GM23338 (cell line): Measurements from ENCODE around the gene PRDX6. TPM values are rescaled to one million over a fixed set of nuclear protein-coding genes. Genes with fewer than 3 reads are reported as not detected.

Experiments used
- ATAC-seq: fragments of 200-7000 bp; cut with Tn5 transposase; 3 replicates; pipeline ENCODE4 v1.9.1; 2020
- DNase-seq: peaks from one replicate; pipeline ENCODE4 v3.0.0-alpha.2; 2015; ENCODE audit warnings: low spot score
- H2AFZ ChIP-seq: fragments of 200-600 bp; sonication (generic); 2 replicates; pipeline ENCODE4 v1.8.0; 2016; ENCODE audit warnings: antibody characterized with exemption, mild to moderate bottlenecking, moderate library complexity
- H3F3A ChIP-seq: fragments of 200-600 bp; sonication (generic); replicated peaks from 2 replicates; pipeline ENCODE4 v1.8.0; 2017; ENCODE audit warnings: antibody characterized with exemption, mixed run types, low read depth
- H3K27ac ChIP-seq: fragments of 200-600 bp; sonication (generic); 2 replicates; pipeline ENCODE4 v1.6.1; 2016; ENCODE audit warnings: low read depth
- H3K27me3 ChIP-seq: fragments of 200-600 bp; sonication (generic); 2 replicates; pipeline ENCODE4 v1.8.0; 2016; ENCODE audit warnings: mild to moderate bottlenecking, mixed run types, moderate library complexity; ENCODE audit not compliant: insufficient read depth
- H3K36me3 ChIP-seq: fragments of 200-600 bp; sonication (generic); 2 replicates; pipeline ENCODE4 v1.8.0; 2016; ENCODE audit warnings: mild to moderate bottlenecking; ENCODE audit not compliant: insufficient read depth
- H3K4me1 ChIP-seq: fragments of 200-600 bp; sonication (generic); 2 replicates; pipeline ENCODE4 v1.8.0; 2016; ENCODE audit warnings: mild to moderate bottlenecking, moderate library complexity; ENCODE audit not compliant: insufficient read depth
- H3K4me2 ChIP-seq: fragments of 200-600 bp; sonication (generic); 2 replicates; pipeline ENCODE4 v1.7.1; 2017; ENCODE audit warnings: mixed run types
- H3K4me3 ChIP-seq: fragments of 200-600 bp; sonication (generic); 2 replicates; pipeline ENCODE4 v1.6.1; 2016; ENCODE audit warnings: mixed run types
- H3K79me2 ChIP-seq: fragments of 200-600 bp; sonication (generic); replicated peaks from 2 replicates; pipeline ENCODE4 v1.8.0; 2017; ENCODE audit warnings: mild to moderate bottlenecking; ENCODE audit not compliant: insufficient read depth
- H3K9me2 ChIP-seq: fragments of 200-600 bp; sonication (generic); 2 replicates; pipeline ENCODE4 v1.8.0; 2017; ENCODE audit not compliant: insufficient read depth
- H4K20me1 ChIP-seq: fragments of 200-600 bp; sonication (generic); replicated peaks from 2 replicates; pipeline ENCODE4 v1.8.0; 2017; ENCODE audit warnings: mild to moderate bottlenecking; ENCODE audit not compliant: insufficient read depth
- H3K27ac Mint-ChIP-seq: 2 replicates; pipeline ENCODE4 v1.8.0; 2020; ENCODE audit warnings: inconsistent platforms, mild to moderate bottlenecking, moderate library complexity, mixed read lengths
- H3K27me3 Mint-ChIP-seq: 3 replicates; pipeline ENCODE4 v1.8.0; 2022; ENCODE audit warnings: low read depth, mild to moderate bottlenecking, moderate library complexity, mixed read lengths, inconsistent platforms; ENCODE audit not compliant: insufficient read depth, poor library complexity
- H3K36me3 Mint-ChIP-seq: 3 replicates; pipeline ENCODE4 v1.8.0; 2021; ENCODE audit warnings: low read depth, mild to moderate bottlenecking, inconsistent platforms, moderate library complexity, mixed read lengths
- H3K4me1 Mint-ChIP-seq: 3 replicates; pipeline ENCODE4 v1.8.0; 2020; ENCODE audit warnings: mild to moderate bottlenecking, inconsistent platforms, mixed read lengths
- H3K4me3 Mint-ChIP-seq: 3 replicates; pipeline ENCODE4 v1.8.0; 2021; ENCODE audit warnings: moderate library complexity, mild to moderate bottlenecking, inconsistent platforms, mixed read lengths
- H3K9me3 Mint-ChIP-seq: 3 replicates; pipeline ENCODE4 v1.8.0; 2020; ENCODE audit warnings: moderate library complexity, mild to moderate bottlenecking, inconsistent platforms, mixed read lengths
- EZH2 ChIP-seq: fragments of 200-600 bp; sonication (generic); IDR thresholded peaks from one replicate; pipeline ENCODE4 v1.8.0; 2017; ENCODE audit warnings: antibody characterized with exemption, mild to moderate bottlenecking, low read depth; ENCODE audit not compliant: unreplicated experiment
- EZH2phosphoT487 ChIP-seq: fragments of 200-600 bp; sonication (generic); IDR thresholded peaks from one replicate; pipeline ENCODE4 v1.8.1; 2018; ENCODE audit warnings: antibody characterized with exemption; ENCODE audit not compliant: unreplicated experiment
- JUNB ChIP-seq: IDR thresholded peaks from one replicate; pipeline ENCODE4 v1.6.1; 2016; ENCODE audit warnings: antibody characterized with exemption; ENCODE audit not compliant: unreplicated experiment
- POLR2AphosphoS5 ChIP-seq: IDR thresholded peaks from 2 replicates; pipeline ENCODE4 v1.6.1; 2016; ENCODE audit warnings: antibody characterized with exemption, low read depth
- ZNF114 ChIP-seq: fragments of 250-450 bp; sonication (Bioruptor Pico); IDR thresholded peaks from 2 replicates; pipeline ENCODE4 v1.5.0; 2020; ENCODE audit warnings: mild to moderate bottlenecking, moderate library complexity
- polyA plus RNA-seq: library from polyadenylated mRNA; unstranded; fragments of >200 nt; fragmentation: Nextera tagmentation; extraction: Ambion mirVana; gene quantifications from 2 replicates; pipeline ENCODE4 v1.2.1, GENCODE V29; 2016
- total RNA-seq: library from RNA; depleted of rRNA; stranded (reverse); fragments of >200 nt; shearing (Covaris generic); gene quantifications from 2 replicates; pipeline ENCODE4 v1.2.3, GENCODE V29; 2014
- TF ChIP-seq, protein P1 (sequence below): IDR thresholded peaks from 2 replicates; pipeline ENCODE4 v1.6.1; 2016; ENCODE audit warnings: antibody characterized with exemption
- TF ChIP-seq, protein P2 (sequence below): IDR thresholded peaks from one replicate; pipeline ENCODE4 v1.6.1; 2018; ENCODE audit warnings: antibody characterized with exemption; ENCODE audit not compliant: unreplicated experiment
- TF ChIP-seq, protein P3 (sequence below): fragments of 250-450 bp; sonication (Bioruptor Pico); IDR thresholded peaks from 2 replicates; pipeline ENCODE4 v1.5.0; 2020; ENCODE audit warnings: mild to moderate bottlenecking, moderate library complexity

The PRDX6 gene
- total and polyA plus RNA-seq, 2 experiments from 2014 or later = 516 to 746 TPM

DNA sequence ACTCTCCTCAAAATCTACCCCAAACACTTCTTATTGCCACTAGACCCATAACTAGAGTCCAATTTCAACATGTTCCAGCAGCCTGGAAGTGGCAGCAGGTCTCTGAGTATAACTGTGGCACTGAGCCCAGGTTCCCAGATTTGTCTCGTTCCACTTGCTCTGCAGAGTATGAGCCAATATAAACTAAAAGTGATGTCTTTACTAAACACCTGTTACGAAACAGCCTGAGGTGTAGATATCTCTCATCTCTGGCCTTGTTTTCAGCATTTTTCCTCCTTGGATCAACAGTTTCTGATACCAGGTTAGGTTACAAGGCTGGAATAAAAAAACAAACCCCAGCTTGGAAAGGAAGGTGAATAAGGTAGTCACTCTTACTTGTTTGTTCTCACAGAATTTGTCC is 25.2 kb upstream of the PRDX6 start (continued):
- TF ChIP-seq, protein P1, sequence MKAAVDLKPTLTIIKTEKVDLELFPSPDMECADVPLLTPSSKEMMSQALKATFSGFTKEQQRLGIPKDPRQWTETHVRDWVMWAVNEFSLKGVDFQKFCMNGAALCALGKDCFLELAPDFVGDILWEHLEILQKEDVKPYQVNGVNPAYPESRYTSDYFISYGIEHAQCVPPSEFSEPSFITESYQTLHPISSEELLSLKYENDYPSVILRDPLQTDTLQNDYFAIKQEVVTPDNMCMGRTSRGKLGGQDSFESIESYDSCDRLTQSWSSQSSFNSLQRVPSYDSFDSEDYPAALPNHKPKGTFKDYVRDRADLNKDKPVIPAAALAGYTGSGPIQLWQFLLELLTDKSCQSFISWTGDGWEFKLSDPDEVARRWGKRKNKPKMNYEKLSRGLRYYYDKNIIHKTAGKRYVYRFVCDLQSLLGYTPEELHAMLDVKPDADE = no peak
- no peak for TF ChIP-seq EZH2phosphoT487
- no peak for TF ChIP-seq JUNB
- TF ChIP-seq, protein P2, sequence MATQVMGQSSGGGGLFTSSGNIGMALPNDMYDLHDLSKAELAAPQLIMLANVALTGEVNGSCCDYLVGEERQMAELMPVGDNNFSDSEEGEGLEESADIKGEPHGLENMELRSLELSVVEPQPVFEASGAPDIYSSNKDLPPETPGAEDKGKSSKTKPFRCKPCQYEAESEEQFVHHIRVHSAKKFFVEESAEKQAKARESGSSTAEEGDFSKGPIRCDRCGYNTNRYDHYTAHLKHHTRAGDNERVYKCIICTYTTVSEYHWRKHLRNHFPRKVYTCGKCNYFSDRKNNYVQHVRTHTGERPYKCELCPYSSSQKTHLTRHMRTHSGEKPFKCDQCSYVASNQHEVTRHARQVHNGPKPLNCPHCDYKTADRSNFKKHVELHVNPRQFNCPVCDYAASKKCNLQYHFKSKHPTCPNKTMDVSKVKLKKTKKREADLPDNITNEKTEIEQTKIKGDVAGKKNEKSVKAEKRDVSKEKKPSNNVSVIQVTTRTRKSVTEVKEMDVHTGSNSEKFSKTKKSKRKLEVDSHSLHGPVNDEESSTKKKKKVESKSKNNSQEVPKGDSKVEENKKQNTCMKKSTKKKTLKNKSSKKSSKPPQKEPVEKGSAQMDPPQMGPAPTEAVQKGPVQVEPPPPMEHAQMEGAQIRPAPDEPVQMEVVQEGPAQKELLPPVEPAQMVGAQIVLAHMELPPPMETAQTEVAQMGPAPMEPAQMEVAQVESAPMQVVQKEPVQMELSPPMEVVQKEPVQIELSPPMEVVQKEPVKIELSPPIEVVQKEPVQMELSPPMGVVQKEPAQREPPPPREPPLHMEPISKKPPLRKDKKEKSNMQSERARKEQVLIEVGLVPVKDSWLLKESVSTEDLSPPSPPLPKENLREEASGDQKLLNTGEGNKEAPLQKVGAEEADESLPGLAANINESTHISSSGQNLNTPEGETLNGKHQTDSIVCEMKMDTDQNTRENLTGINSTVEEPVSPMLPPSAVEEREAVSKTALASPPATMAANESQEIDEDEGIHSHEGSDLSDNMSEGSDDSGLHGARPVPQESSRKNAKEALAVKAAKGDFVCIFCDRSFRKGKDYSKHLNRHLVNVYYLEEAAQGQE = no peak
- TF ChIP-seq EZH2 = no peak

DNA sequence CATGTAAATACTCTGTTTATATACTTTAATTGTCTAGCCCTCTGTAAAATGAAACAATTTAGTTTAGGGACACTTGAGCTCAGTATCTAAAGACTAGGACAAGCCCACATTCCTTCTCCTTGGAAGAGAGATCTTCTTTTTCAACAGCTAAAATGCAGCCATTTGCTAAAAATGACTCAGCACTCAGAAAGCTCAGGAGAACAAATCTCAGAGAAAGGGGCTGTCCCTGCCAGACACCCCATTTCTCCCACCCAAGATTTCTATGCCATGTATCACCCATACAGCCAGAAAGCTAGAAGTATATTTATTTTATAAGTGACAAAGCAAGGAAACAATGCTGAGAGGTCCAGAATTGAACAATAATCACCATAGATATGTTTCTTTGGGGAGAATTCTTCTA is 23.2 kb upstream of the PRDX6 start:
- Histone ChIP-seq H3K9me2 (no peaks in the 10 kb centered on the region), H3K27ac (no peak overlapping the region), H3K27me3 (no peaks in the 10 kb centered on the region), H3K4me3 (no peak overlapping the region), H2AFZ (no peak overlapping the region), H4K20me1 (no peaks in the 10 kb centered on the region), H3K4me1 (peaks cover 21% of the 10 kb centered on the region), H3K4me2 (no peak overlapping the region), H3K36me3 (no peaks in the 10 kb centered on the region), H3F3A (0 out of 2 replicates have a peak, but pooled peaks cover 6% of the 10 kb centered on the region), H3K79me2 (peaks cover 35% of the 10 kb centered on the region)
- no peak for ATAC-seq
- Mint-ChIP-seq H3K9me3 (no peaks in the 10 kb centered on the region), H3K27ac (peak overlapping the region; percentile 98), H3K4me1 (peaks cover 16% of the 10 kb centered on the region), H3K36me3 (peaks cover 17% of the 10 kb centered on the region; the same call in 2 of the 3 replicates), H3K27me3 (peaks cover 3% of the 10 kb centered on the region), H3K4me3 (no peak overlapping the region)
- no peak for DNase-seq
- TF ChIP-seq, protein P2 = no peak
- TF ChIP-seq, protein P3, sequence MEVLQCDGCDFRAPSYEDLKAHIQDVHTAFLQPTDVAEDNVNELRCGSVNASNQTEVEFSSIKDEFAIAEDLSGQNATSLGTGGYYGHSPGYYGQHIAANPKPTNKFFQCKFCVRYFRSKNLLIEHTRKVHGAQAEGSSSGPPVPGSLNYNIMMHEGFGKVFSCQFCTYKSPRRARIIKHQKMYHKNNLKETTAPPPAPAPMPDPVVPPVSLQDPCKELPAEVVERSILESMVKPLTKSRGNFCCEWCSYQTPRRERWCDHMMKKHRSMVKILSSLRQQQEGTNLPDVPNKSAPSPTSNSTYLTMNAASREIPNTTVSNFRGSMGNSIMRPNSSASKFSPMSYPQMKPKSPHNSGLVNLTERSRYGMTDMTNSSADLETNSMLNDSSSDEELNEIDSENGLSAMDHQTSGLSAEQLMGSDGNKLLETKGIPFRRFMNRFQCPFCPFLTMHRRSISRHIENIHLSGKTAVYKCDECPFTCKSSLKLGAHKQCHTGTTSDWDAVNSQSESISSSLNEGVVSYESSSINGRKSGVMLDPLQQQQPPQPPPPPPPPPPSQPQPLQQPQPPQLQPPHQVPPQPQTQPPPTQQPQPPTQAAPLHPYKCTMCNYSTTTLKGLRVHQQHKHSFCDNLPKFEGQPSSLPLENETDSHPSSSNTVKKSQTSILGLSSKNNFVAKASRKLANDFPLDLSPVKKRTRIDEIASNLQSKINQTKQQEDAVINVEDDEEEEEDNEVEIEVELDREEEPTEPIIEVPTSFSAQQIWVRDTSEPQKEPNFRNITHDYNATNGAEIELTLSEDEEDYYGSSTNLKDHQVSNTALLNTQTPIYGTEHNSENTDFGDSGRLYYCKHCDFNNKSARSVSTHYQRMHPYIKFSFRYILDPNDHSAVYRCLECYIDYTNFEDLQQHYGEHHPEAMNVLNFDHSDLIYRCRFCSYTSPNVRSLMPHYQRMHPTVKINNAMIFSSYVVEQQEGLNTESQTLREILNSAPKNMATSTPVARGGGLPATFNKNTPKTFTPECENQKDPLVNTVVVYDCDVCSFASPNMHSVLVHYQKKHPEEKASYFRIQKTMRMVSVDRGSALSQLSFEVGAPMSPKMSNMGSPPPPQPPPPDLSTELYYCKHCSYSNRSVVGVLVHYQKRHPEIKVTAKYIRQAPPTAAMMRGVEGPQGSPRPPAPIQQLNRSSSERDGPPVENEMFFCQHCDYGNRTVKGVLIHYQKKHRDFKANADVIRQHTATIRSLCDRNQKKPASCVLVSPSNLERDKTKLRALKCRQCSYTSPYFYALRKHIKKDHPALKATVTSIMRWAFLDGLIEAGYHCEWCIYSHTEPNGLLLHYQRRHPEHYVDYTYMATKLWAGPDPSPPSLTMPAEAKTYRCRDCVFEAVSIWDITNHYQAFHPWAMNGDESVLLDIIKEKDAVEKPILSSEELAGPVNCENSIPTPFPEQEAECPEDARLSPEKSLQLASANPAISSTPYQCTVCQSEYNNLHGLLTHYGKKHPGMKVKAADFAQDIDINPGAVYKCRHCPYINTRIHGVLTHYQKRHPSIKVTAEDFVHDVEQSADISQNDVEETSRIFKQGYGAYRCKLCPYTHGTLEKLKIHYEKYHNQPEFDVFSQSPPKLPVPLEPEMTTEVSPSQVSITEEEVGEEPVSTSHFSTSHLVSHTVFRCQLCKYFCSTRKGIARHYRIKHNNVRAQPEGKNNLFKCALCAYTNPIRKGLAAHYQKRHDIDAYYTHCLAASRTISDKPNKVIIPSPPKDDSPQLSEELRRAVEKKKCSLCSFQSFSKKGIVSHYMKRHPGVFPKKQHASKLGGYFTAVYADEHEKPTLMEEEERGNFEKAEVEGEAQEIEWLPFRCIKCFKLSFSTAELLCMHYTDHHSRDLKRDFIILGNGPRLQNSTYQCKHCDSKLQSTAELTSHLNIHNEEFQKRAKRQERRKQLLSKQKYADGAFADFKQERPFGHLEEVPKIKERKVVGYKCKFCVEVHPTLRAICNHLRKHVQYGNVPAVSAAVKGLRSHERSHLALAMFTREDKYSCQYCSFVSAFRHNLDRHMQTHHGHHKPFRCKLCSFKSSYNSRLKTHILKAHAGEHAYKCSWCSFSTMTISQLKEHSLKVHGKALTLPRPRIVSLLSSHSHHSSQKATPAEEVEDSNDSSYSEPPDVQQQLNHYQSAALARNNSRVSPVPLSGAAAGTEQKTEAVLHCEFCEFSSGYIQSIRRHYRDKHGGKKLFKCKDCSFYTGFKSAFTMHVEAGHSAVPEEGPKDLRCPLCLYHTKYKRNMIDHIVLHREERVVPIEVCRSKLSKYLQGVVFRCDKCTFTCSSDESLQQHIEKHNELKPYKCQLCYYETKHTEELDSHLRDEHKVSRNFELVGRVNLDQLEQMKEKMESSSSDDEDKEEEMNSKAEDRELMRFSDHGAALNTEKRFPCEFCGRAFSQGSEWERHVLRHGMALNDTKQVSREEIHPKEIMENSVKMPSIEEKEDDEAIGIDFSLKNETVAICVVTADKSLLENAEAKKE (CRISPR knock-in tag) = no peak
- TF ChIP-seq JUNB = no peak
- TF ChIP-seq, protein P1 = no peak
- no peak for TF ChIP-seq ZNF114 (CRISPR knock-in tag)
- TF ChIP-seq POLR2AphosphoS5 = no peak
